Stimulated activated CD4-positive, alpha-beta T cell treated with anti-CD3 and anti-CD28 coated beads, Interleukin-1b, Interleukin-23, amount 100 ng/mL, for 24 hours (primary cell): ENCODE data around the gene SCARF1.

Experiments used
- DNase-seq, 4 experiments: peaks; one replicate each; pipeline ENCODE4 v3.0.0-alpha.2; 2020; ENCODE audit warnings: low read depth in 4 of 4, low spot score in 1 of 4

Gene SCARF1

DNA sequence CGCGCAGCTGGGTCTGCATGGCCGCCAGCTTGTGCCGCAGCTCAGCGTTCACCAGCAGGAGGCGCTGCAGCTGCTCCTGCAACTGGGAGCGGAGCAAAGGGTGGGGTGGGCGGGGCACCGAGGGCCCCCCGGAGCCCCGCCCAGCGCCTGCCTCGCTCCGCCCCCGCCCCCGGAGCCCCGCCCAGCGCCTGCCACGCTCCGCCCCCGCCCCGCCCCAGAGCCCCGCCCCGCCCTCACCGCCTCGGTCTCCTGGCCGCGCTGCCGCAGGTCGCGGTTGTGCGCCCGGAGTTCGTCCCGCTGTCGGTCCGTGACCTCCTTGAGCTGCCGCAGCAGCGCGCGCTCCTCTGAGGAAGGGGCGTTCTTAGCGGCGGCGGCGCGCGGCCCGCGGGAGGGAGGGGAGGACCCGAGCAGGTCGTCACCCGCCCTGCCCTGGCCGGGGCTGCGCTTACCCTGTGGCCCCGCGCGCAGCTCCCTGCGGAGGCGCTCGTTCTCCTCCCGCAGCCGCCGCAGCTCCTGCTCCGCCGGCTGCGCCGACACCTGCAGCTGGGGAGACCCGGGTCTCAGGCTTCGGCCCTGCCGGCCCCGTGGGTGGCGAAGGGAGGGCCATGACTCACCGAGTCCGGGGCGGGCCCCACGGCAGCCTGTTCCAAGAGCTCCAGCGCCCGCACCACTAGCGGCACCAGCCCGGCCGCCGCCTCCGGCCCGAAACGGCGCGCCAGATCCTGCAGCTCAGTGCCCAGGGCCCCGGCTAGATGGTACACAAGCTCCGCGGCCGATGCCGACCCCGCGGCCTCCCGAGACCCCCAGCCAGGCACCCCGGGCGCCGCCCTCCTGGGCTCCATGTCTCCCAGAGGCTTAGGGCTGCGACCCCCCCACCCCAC, 3.7 kb upstream of the SCARF1 start:
- DNase-seq = peak; percentile 87 to 90 (median 88)

DNA sequence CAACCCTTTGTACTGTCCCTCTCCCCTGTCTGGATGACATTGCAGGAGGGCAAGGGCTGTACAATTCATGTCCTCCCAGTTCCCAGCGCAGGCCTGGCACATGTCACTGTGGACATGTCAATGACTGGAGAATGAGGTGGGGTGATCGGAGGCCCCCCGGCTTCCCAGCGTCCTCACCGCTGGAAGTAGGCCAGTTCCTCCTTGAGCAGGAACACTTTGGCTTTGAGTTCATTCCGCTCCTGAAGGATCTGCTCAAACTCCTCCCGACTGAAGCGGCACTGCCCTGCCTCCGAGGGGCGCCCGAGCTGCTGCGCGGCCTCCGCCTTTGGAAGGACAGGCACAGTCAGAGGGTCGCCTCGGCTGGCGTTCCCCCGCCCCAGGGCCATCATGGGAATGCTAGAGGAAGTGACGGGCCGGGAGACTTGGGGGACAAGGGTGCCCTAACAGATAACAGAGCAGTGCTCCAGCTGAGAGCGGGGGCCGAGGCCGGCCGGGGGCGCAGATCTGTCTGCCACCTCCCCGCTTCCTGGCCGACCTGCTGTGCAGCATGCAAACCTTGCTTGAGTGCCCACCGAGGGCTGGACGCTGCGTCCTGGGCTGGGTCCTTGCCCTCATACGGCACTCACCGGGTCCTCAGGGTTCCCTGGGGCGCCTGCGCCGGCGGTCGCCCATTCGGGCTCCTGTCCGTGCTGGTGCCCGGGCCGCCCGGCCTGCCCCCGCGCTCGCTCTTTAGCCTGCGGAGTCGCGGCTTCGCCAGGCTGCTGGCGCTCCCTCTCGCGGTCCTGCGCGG, 2.8 kb upstream of the SCARF1 start:
- no peak for DNase-seq

- DNase-seq = no peak
Observed at GRCh38 chr17:1647802-1648171, 2.3 kb upstream of the SCARF1 start.

- DNase-seq = no peak
Observed at GRCh38 chr17:1646199-1646875, 805 bp upstream of the SCARF1 start.

DNA sequence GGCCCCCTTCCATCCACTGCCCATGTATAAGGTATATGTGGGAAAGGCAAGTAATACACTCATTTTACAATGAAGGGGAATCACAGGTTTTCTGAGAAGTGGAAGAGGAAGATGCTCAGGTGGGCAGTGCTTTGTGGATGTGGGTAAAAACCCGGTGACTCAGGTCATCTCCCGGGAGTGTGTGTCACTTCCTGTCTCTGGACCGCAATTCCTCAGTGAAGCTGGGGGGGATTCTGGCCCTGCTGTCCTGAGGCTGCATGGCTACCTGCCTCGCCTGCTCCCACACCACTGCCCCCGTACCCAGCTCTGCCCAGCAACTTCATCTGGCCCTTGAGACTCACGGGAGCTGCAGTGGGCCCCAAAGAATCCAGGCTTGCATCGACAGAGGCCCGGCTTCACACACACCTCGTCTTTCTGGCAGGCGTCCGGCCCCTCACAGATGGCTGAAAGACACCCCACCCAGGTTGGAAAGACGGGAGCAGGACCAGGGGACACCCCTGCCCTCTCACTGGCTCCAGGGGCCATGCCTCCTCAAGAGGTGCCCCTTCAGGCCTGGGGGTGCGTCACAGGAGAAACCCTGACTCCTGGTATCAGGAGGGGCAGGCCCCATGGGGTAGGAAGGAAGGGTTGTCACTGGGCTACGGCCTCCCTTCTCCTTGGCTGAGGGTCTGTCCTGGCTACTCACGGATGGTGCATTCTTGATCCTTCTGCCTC, 882 bp downstream of the SCARF1 start:
- DNase-seq = peak in 1 of 4 experiments; percentile 29

DNA sequence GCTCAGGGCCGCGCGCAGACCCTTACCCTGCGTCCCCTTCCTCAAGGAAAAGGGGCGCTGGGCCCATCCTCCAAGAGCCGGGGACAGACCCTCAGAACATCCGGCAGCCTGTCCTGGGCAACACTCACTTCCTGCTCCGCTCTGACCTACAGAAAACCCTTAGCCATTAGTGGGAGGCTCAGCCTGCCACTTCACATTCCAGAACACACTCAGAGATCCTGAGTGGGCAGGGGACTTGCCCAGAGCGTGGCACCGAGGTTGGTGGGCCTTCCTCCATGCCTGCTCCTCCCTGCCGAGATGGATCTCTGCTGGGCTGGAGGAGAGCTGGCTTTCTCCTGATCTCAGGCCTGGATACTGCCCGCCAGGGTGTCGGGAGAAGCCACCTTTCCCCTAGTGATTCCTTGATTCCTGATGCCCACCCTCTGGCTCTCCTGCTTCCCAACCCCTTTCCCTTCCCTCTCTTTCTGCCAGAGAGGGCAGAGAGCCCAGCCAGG, 1.5 kb downstream of the SCARF1 start:
- no peak for DNase-seq

DNA sequence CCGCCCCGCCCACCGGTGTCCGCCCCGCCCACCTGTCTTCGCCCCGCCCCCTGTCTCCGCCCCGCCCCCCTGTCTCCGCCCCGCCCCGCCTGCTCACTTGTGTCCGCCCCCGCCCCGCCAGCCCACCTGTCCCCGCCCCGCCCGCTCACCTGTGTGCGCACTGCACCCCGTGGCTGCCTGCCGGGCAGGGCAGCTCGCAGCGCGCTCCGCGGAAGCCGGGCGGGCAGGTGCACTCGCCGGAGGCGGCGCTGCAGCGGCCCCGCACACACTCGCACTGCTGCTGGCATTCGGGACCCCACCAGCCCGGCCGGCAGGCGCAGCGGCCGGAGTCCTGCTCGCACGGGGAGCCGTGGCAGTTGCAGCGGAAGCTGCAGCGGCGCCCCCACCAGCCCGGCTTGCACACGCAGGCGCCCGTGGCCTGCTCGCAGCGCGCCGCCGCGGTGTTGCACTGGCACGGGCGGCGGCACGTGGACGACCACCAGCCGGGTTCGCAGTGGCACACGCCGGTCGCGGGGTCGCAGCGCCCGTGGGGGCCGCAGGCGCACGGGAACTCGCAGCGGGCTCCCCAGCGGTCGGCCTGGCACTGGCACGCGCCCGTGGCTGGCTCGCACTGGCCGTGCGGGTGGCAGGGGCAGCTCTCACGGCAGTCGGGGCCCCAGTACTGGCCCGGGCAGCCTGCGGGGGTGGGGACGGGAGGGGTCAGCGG, 2.1 kb downstream of the SCARF1 start:
- peak in 3 of 4 experiments; percentile 32 to 38 (median 36) for DNase-seq

DNA sequence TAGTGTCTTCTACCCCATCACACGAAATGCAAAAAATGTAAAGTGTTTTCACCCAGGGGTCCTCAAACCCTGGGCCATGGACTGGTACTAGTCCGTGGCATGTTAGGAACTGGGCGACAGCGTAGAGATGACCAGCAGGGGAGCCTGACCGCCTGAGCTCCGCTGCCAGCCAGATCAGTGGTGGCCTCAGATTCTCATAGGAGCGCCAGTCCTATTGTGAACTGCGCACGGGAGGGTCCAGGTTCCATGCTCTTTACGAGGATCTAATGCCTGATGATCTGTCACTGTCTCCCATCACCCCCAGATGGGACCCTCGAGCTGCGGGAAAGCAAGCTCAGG, 4.5 kb downstream of the SCARF1 start:
- no peak for DNase-seq

GRCh38 chr17:1640329-1641064, 5.0 kb downstream of the SCARF1 start:
- no peak for DNase-seq

DNA sequence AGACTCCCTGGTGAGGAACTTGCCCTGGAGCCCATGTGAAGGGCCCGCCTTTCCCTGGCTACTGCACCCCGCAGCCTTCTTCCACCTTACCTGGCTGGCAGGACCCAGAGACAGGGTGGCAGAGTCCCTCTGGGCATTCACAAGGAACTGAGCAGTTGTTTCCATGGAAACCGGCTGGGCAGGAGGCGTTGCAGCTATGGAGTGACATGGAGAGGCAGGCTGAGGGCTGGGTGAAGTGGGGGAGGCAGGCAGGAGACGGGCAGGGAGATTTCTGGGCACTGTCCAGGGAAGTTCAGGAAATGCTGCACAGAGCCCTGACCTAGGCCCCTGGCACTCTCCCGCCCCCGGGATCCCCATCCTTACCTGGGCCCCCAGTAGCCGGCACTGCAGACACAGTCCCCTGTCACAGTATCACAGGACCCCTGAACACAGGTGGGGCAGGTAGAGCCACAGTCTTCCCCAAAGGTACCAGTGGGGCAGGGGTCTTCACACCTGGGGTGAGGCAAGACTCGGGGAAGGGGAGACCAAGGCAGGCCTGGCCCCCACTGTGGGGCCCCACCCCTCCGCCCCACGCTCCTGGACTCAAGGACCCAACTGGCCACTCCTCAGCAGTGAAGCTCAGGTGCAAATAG, 5.9 kb downstream of the SCARF1 start:
- no peak for DNase-seq

GRCh38 chr17:1638624-1639300, 6.8 kb downstream of the SCARF1 start:
- no peak for DNase-seq

- no peak for DNase-seq
Observed at GRCh38 chr17:1638171-1638590, 7.4 kb downstream of the SCARF1 start.

- DNase-seq = no peak
Observed at GRCh38 chr17:1636732-1637285, 8.7 kb downstream of the SCARF1 start.

GRCh38 chr17:1635675-1636465, 9.7 kb downstream of the SCARF1 start:
- no peak for DNase-seq

DNA sequence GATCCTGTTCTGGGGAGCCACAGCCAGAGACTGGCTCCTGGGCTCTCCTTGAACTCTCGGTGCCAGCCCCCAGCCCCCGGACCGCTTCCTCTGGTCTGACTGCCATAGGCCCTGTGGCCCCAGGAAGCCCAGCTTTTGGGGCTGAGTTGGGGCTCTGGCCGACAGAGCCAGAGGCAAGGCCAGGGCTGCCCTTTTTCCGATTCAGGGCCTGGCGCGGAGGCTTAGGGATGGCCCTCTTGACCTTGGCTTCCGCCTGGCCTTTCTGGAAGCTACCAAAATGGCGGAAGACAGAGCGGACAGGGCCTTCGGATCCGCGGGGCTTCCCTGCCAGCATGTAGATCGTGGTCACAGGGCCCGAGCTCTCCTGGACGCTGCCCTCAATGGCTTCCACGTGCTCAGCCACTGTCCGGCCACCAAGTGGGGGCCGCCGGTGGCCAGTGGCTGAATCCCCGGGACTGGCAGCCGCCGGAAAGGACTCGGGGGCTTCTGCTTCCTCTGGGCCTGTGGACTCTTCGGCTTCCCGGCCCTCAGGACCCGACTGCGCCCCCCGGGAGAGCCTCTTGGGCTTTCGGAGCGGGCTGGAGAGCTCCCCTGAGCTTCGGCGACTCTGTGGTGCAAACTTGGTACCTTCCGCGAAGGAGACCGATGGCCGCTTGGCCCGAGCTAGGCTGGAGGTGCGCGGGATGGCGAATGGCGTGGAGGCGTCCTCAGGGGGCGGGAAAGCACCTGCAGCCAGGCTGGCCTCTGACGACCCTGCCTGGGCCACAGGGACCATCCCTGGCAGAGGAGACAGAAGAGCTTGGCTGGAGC, 10.5 kb downstream of the SCARF1 start:
- DNase-seq = no peak

DNA sequence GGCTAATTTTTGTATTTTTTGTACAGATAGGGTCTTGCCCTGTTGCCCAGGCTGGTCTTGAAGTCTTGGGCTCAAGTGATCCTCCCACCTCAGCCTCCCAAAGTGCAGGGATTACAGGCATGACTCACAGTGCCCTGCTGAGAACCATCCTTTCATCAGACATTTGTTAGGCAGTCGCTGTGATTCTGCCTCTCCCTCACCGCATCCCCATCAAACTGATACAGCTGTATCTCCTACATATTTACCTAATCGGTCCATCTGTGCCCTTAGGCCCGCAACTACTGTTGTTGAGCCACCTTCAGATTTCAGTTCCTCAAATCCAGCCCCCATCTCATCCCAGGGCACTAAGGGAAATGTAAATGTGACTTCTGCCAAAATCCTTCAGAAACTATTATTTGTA, 14.9 kb downstream of the SCARF1 start:
- no peak for DNase-seq
